GM12878 (cell line): ENCODE results near the gene ERAL1. TPM values are rescaled to one million over a fixed set of nuclear protein-coding genes. Genes with fewer than 3 reads are reported as not detected.
A peak's percentile ranks its signal among the peaks of the same experiment; 100 is the strongest.

Source experiments
- ATAC-seq: fragments of 200-7000 bp; cut with Tn5 transposase; 3 replicates; pipeline ENCODE4 v1.9.1; 2020; ENCODE audit warnings: mild to moderate bottlenecking, moderate library complexity
- BruUV-seq: library from RNA; stranded (reverse); fragments of 400-500 nt; replicated peaks from 2 replicates; lab custom pipeline; 2021; lab: Mats Ljungman, UMichigan
- CTCF ChIA-PET: fragments of 300-600 bp; sonication (Branson Sonifier 250); formaldehyde crosslinking; extraction: SDS; loops from one replicate; lab custom pipeline; 2021; ENCODE audit warnings: inconsistent platforms; lab: Yijun Ruan, JAX
- POLR2A ChIA-PET: fragments of 350-600 bp; formaldehyde crosslinking; extraction: SDS; loops from one replicate; lab custom pipeline; 2021; ENCODE audit warnings: inconsistent platforms; lab: Charles Lee
- RAD21 ChIA-PET: fragments of 300-600 bp; sonication (Branson Sonifier 250); formaldehyde crosslinking; loops from one replicate; lab custom pipeline; 2023; ENCODE audit warnings: antibody characterized with exemption; ENCODE audit not compliant: unreplicated experiment; lab: Charles Lee
- SMC1A ChIA-PET: fragments of 300-600 bp; sonication (Branson Sonifier 250); formaldehyde crosslinking; loops from one replicate; lab custom pipeline; 2023; ENCODE audit not compliant: unreplicated experiment, uncharacterized antibody; lab: Charles Lee
- DNase-seq: peaks from one replicate; pipeline ENCODE4 v3.0.0-alpha.2; 2011; ENCODE audit warnings: low read depth, low spot score
- FAIRE-seq: peaks from 3 replicates; lab custom pipeline; 2011; peaks lifted over from hg19 to GRCh38; lab: Jason Lieb, UNC
- H2AFZ ChIP-seq: 2 replicates; pipeline ENCODE4 v1.6.0; 2011; ENCODE audit warnings: low read depth, low read length, control low read depth; ENCODE audit not compliant: control insufficient read depth
- H3K27ac ChIP-seq: 2 replicates; pipeline ENCODE4 v1.5.1; 2011; ENCODE audit warnings: control low read depth; ENCODE audit not compliant: control insufficient read depth, insufficient read depth
- H3K27me3 ChIP-seq, 2 experiments: replicated peaks in 1 of 2; 2 replicates each; pipeline versions ENCODE4 v1.6.0 to v1.6.1; 2011; ENCODE audit warnings: low read length in 1 of 2; ENCODE audit not compliant: control insufficient read depth in 2 of 2, insufficient read depth in 2 of 2
- H3K36me3 ChIP-seq, 2 experiments: 2 replicates each; pipeline ENCODE4 v1.5.1; 2011; ENCODE audit warnings: low read length in 1 of 2; ENCODE audit not compliant: control insufficient read depth in 2 of 2, insufficient read depth in 2 of 2
- H3K4me1 ChIP-seq: 2 replicates; pipeline ENCODE4 v1.6.1; 2011; ENCODE audit warnings: mild to moderate bottlenecking, low read length, moderate library complexity, mixed read lengths; ENCODE audit not compliant: control insufficient read depth, insufficient read depth
- H3K4me2 ChIP-seq: 2 replicates; pipeline ENCODE4 v1.6.0; 2011; ENCODE audit warnings: control low read depth; ENCODE audit not compliant: control insufficient read depth, insufficient read depth
- H3K4me3 ChIP-seq: fragments of 200-600 bp; sonication (generic); 2 replicates; pipeline ENCODE4 v1.5.1; 2016
- H3K79me2 ChIP-seq: 2 replicates; pipeline ENCODE4 v1.6.0; 2011; ENCODE audit warnings: low read length; ENCODE audit not compliant: control insufficient read depth, insufficient read depth
- H3K9ac ChIP-seq: 2 replicates; pipeline ENCODE4 v1.8.0; 2011; ENCODE audit warnings: low read length, control low read depth, mixed read lengths; ENCODE audit not compliant: control insufficient read depth, insufficient read depth
- H3K9me3 ChIP-seq: replicated peaks from 3 replicates; pipeline ENCODE4 v1.5.1; 2011; ENCODE audit warnings: mild to moderate bottlenecking, low read length; ENCODE audit not compliant: control insufficient read depth, insufficient read depth
- H4K20me1 ChIP-seq: 2 replicates; pipeline ENCODE4 v1.6.0; 2011; ENCODE audit not compliant: control insufficient read depth, insufficient read depth
- HDAC6 ChIP-seq: fragments of 200-600 bp; sonication (generic); IDR thresholded peaks from one replicate; pipeline ENCODE4 v1.8.0; 2017; ENCODE audit warnings: antibody characterized with exemption; ENCODE audit not compliant: unreplicated experiment
- IKZF2 ChIP-seq, 2 experiments: fragments of 450-650 bp; IDR thresholded peaks; 2 replicates each; pipeline ENCODE4 v1.6.1; 2017; ENCODE audit warnings: mild to moderate bottlenecking in 2 of 2, moderate library complexity in 2 of 2
- IRF5 ChIP-seq: fragments of 450-650 bp; IDR thresholded peaks from 2 replicates; pipeline ENCODE4 v1.6.1; 2017; ENCODE audit warnings: borderline replicate concordance
- PKNOX1 ChIP-seq: fragments of 450-650 bp; IDR thresholded peaks from 2 replicates; pipeline ENCODE4 v1.6.1; 2016; ENCODE audit warnings: mild to moderate bottlenecking
- RB1 ChIP-seq: fragments of 450-650 bp; formaldehyde crosslinking; IDR thresholded peaks from 2 replicates; pipeline ENCODE4 v1.6.1; 2017; ENCODE audit warnings: mild to moderate bottlenecking, borderline replicate concordance
- ZNF592 ChIP-seq: fragments of 450-650 bp; IDR thresholded peaks from 2 replicates; pipeline ENCODE4 v1.6.1; 2017; ENCODE audit warnings: mild to moderate bottlenecking, moderate library complexity
- WGBS: methylation state at CpG from one replicate; pipeline ENCODE4 v1.1.6; 2016; ENCODE audit warnings: low lambda C conversion rate; ENCODE audit not compliant: insufficient replicate concordance, insufficient coverage; ENCODE audit errors: missing lambda C conversion rate; 5-methylcytosine and 5-hydroxymethylcytosine counted together
- in situ Hi-C: fragments of 300-500 bp; cut with MboI; formaldehyde crosslinking; loops from 9 replicates; pipeline ENCODE4 v1.14.3; 2018; ENCODE audit warnings: mixed read lengths
- intact Hi-C: fragments of 100-400 bp; cut with micrococcal nuclease; formaldehyde crosslinking; loops from one replicate; pipeline ENCODE4 v1.14.2; 2022; ENCODE audit not compliant: unreplicated experiment
- polyA plus RNA-seq, 11 experiments: library from polyadenylated mRNA; depleted of rRNA in 4 of 11; unstranded in 6 of 11; stranded (reverse) in 5 of 11; fragments of >200 nt; fragmentation: Nextera tagmentation in 4 of 11; fragmentation: Illumina TruSeq in 1 of 11; extraction: Ambion mirVana in 4 of 11; extraction: Trizol in 1 of 11; gene quantifications; 1 replicate in 1 of 11; 2 replicates in 10 of 11; pipeline versions ENCODE4 v1.2.1 to v1.2.3, GENCODE V29; 2011 to 2016; ENCODE audit warnings: inconsistent platforms in 2 of 11, missing spikeins in 2 of 11, low read depth in 1 of 11
- total RNA-seq, 4 experiments: library from RNA; depleted of rRNA in 3 of 4; stranded (reverse); fragments of >200 nt in 3 of 4; fragmentation: Illumina TruSeq in 1 of 4; extraction: Trizol in 1 of 4; gene quantifications; 2 replicates each; pipeline versions ENCODE4 v1.2.1 to v1.2.3, GENCODE V29; 2013 to 2021

ERAL1 gene
- total and polyA plus RNA-seq, 10 of the 15 experiments (the other 5 are each of a cell fraction or from before 2014, with no cell fraction given), result 27.7 to 175 (median 104) TPM

GRCh38 chr17:28891201-28891600 lies 36.4 kb downstream of the ERAL1 start:
- POLR2A ChIA-PET, result interaction anchor here (1.0 to 3.1 kb wide), 6 partner anchors 11 to 164 kb away, joined by 3 to 15 read pairs (median 9); no protein-coding TSS in a partner anchor
- ATAC-seq, result no peak
- 100% methylated on average over 1 of the region's 1 CpG for WGBS
- intact Hi-C loops (no loop called here), in situ Hi-C loops (loop anchor here (25.0 kb wide), 1 partner anchor 1404 kb away; no protein-coding TSS in a partner anchor)
- no peak for FAIRE-seq
- peaks cover 11% of the 10 kb centered on the region for H3K79me2 ChIP-seq
- peaks cover 0 to 3% of the 10 kb centered on the region in 2 experiments; a peak in 3 of 4 replicates for H3K36me3 ChIP-seq
- BruUV-seq, result no TSS peak
- no peaks in the 10 kb centered on the region for H3K9me3 ChIP-seq
- H2AFZ ChIP-seq, result no peak overlapping the region
- no peak overlapping the region for H3K4me2 ChIP-seq
- H3K4me3 ChIP-seq, result no peak overlapping the region
- peak; percentile 76 for TF ChIP-seq PKNOX1
- TF ChIP-seq IKZF2 (IDR thresholded peaks at IDR 0.05), result no peak
- no peaks in the 10 kb centered on the region; the same call in 1 of the 2 replicates for H4K20me1 ChIP-seq
- RAD21 ChIA-PET, result interaction anchor here (0.8 to 3.4 kb wide), 4 partner anchors 10 to 164 kb away, joined by 3 to 9 read pairs (median 4); no protein-coding TSS in a partner anchor
- no peak overlapping the region for H3K9ac ChIP-seq
- H3K4me1 ChIP-seq, result peaks cover 59% of the 10 kb centered on the region
- SMC1A ChIA-PET, result interaction anchor here (0.9 to 4.3 kb wide), 6 partner anchors 10 to 164 kb away, joined by 3 to 19 read pairs (median 10); partner anchors contain the start of gene NEK8
- CTCF ChIA-PET, result interaction anchor here (1.0 to 5.4 kb wide), 7 partner anchors 11 to 164 kb away, joined by 4 to 26 read pairs (median 6); partner anchors contain the start of gene DHRS13
- DNase-seq, result no peak
- no peak overlapping the region for H3K27ac ChIP-seq
- H3K27me3 ChIP-seq, result no peaks in the 10 kb centered on the region

GRCh38 chr17:28892024-28892423 lies 37.2 kb downstream of the ERAL1 start:
- ChIA-PET POLR2A (interaction anchor here (0.6 to 3.5 kb wide), 18 partner anchors 10 to 392 kb away, joined by 3 to 24 read pairs (median 6); partner anchors contain the start of genes FAM222B and PHF12), CTCF (interaction anchor here (0.6 to 5.4 kb wide), 7 partner anchors 10 to 354 kb away, joined by 3 to 26 read pairs (median 6); partner anchors contain the start of gene DHRS13), SMC1A (interaction anchor here (0.9 to 4.3 kb wide), 12 partner anchors 9 to 172 kb away, joined by 3 to 19 read pairs (median 6); partner anchors contain the start of genes ERAL1, NEK8, PHF12 and RPL23A), RAD21 (interaction anchor here (0.6 to 3.4 kb wide), 13 partner anchors 9 to 165 kb away, joined by 3 to 14 read pairs (median 4); partner anchors contain the start of genes DHRS13, FAM222B and PHF12)
- 0% methylated on average over 1 of the region's 4 CpGs for WGBS
- Histone ChIP-seq H3K79me2 (peaks cover 17% of the 10 kb centered on the region), H3K27me3 (no peaks in the 10 kb centered on the region), H3K4me2 (peak overlapping the region; percentile 75), H3K9me3 (no peaks in the 10 kb centered on the region), H3K36me3 (no peaks in the 10 kb centered on the region), H3K27ac (peak overlapping the region; percentile 4; the same call in 1 of the 2 replicates), H3K9ac (no peak overlapping the region), H2AFZ (no peak overlapping the region), H4K20me1 (no peaks in the 10 kb centered on the region), H3K4me3 (no peak overlapping the region), H3K4me1 (peaks cover 59% of the 10 kb centered on the region)
- intact Hi-C loops (loop anchor here (2.0 kb wide), 1 partner anchor 165 kb away; the partner anchor contains the start of gene TLCD1), in situ Hi-C loops (loop anchor here (25.0 kb wide), 1 partner anchor 1405 kb away; no protein-coding TSS in a partner anchor)
- ATAC-seq (peak; percentile 47), FAIRE-seq (peak; percentile 31), DNase-seq (peak; percentile 73)
- BruUV-seq, result no TSS peak
- TF ChIP-seq ZNF592, result no peak
- TF ChIP-seq HDAC6, result no peak
- TF ChIP-seq IRF5, result no peak
- no peak for TF ChIP-seq RB1
